ENCODE results near the gene HDAC7. TPM values are rescaled to one million over a fixed set of nuclear protein-coding genes. Genes with fewer than 3 reads are reported as not detected.

The HDAC7 gene
- total and polyA plus RNA-seq, 2 donors (not counting 1 experiment from before 2014, with no cell fraction given): 28.1 to 31.6 TPM

DNA sequence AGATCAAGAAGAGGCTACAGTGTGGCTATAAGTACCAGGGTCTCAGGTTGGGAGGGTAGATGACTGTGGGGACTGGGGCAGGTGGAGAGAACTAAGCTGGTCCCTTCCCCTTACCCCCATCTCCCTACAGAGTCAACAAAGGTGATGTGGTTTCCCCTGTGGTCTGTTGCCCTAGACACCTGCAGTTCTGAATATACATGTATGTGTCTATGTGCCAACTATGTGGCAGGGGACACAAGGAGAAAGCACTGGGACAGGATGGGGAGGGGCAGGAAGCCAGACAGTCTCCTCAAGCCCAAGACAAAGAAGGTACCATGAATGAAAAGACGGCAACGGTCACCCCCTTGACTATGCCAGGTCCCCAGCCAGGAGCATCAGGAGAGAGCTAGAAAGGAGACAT, 4.5 kb upstream of the HDAC7 start:
- no peak overlapping the region for H2AFZ ChIP-seq (ENCODE audit: low read length)
- TF ChIP-seq EZH2 (IDR thresholded peaks at IDR 0.05; ENCODE audit: low read length, missing control alignments) (no peak), CTCF (conservative IDR thresholded peaks at IDR 0.05 in 1 of 2, IDR thresholded peaks at IDR 0.05 in 1 of 2; ENCODE audit: low read depth in 1 of 2, low read length in 2 of 2) (no peak)
- no peak for DNase-seq (ENCODE audit: low read depth in 2 of 2)
- no peak overlapping the region for H3K4me3 ChIP-seq (replicated peaks in 1 of 4; ENCODE audit: control extremely low read depth in 1 of 4, insufficient read depth in 1 of 4, low read depth in 3 of 4, low read length in 4 of 4)
- H3K27me3 ChIP-seq (ENCODE audit: control insufficient read depth, insufficient read depth, low read length): no peaks in the 10 kb centered on the region
- no peak overlapping the region for H3K4me2 ChIP-seq (ENCODE audit: extremely low read depth, insufficient read depth, low read length)
- H3K9ac ChIP-seq (ENCODE audit: insufficient read depth, low read length): no peak overlapping the region
- H3K79me2 ChIP-seq (ENCODE audit: control insufficient read depth, insufficient read depth, low read length): peaks cover 8% of the 10 kb centered on the region
- H3K36me3 ChIP-seq (ENCODE audit: control insufficient read depth, insufficient read depth, low read length): no peaks in the 10 kb centered on the region
- peaks cover 20% of the 10 kb centered on the region for H3K4me1 ChIP-seq (ENCODE audit: control insufficient read depth, extremely low read depth, insufficient read depth, low read length)
- H4K20me1 ChIP-seq (ENCODE audit: control insufficient read depth, extremely low read depth, insufficient read depth, low read length): no peaks in the 10 kb centered on the region
- no peak overlapping the region for H3K27ac ChIP-seq (ENCODE audit: insufficient read depth, low read length)
- H3K9me3 ChIP-seq (ENCODE audit: control insufficient read depth, insufficient read depth, low read depth, low read length): no peaks in the 10 kb centered on the region

GRCh38 chr12:47823422-47824086, 3.9 kb upstream of the HDAC7 start:
- Histone ChIP-seq H3K27me3 (ENCODE audit: control insufficient read depth, insufficient read depth, low read length) (no peaks in the 10 kb centered on the region), H3K9me3 (ENCODE audit: control insufficient read depth, insufficient read depth, low read depth, low read length) (no peaks in the 10 kb centered on the region), H3K4me1 (ENCODE audit: control insufficient read depth, extremely low read depth, insufficient read depth, low read length) (peaks cover 17% of the 10 kb centered on the region), H3K36me3 (ENCODE audit: control insufficient read depth, insufficient read depth, low read length) (no peaks in the 10 kb centered on the region), H3K27ac (ENCODE audit: insufficient read depth, low read length) (no peak overlapping the region), H3K4me3 (replicated peaks in 1 of 4; ENCODE audit: control extremely low read depth in 1 of 4, insufficient read depth in 1 of 4, low read depth in 3 of 4, low read length in 4 of 4) (no peak overlapping the region), H3K4me2 (ENCODE audit: extremely low read depth, insufficient read depth, low read length) (no peak overlapping the region), H2AFZ (ENCODE audit: low read length) (no peak overlapping the region), H3K79me2 (ENCODE audit: control insufficient read depth, insufficient read depth, low read length) (peaks cover 15% of the 10 kb centered on the region), H4K20me1 (ENCODE audit: control insufficient read depth, extremely low read depth, insufficient read depth, low read length) (no peaks in the 10 kb centered on the region), H3K9ac (ENCODE audit: insufficient read depth, low read length) (no peak overlapping the region)
- no peak for DNase-seq (ENCODE audit: low read depth in 2 of 2)
- TF ChIP-seq CTCF (conservative IDR thresholded peaks at IDR 0.05 in 1 of 2, IDR thresholded peaks at IDR 0.05 in 1 of 2; ENCODE audit: low read depth in 1 of 2, low read length in 2 of 2): no peak
- TF ChIP-seq EZH2 (IDR thresholded peaks at IDR 0.05; ENCODE audit: low read length, missing control alignments): no peak

GRCh38 chr12:47822863-47823262, 3.2 kb upstream of the HDAC7 start:
- H3K79me2 ChIP-seq (ENCODE audit: control insufficient read depth, insufficient read depth, low read length): peaks cover 22% of the 10 kb centered on the region
- no peaks in the 10 kb centered on the region for H3K9me3 ChIP-seq (ENCODE audit: control insufficient read depth, insufficient read depth, low read depth, low read length)
- no peak overlapping the region for H3K4me3 ChIP-seq (replicated peaks in 1 of 4; ENCODE audit: control extremely low read depth in 1 of 4, insufficient read depth in 1 of 4, low read depth in 3 of 4, low read length in 4 of 4)
- H3K4me2 ChIP-seq (ENCODE audit: extremely low read depth, insufficient read depth, low read length): no peak overlapping the region
- H3K9ac ChIP-seq (ENCODE audit: insufficient read depth, low read length): no peak overlapping the region
- H3K4me1 ChIP-seq (ENCODE audit: control insufficient read depth, extremely low read depth, insufficient read depth, low read length): peaks cover 22% of the 10 kb centered on the region
- no peak for DNase-seq (ENCODE audit: low read depth in 2 of 2)
- peaks cover 3% of the 10 kb centered on the region for H3K36me3 ChIP-seq (ENCODE audit: control insufficient read depth, insufficient read depth, low read length)
- no peak overlapping the region for H2AFZ ChIP-seq (ENCODE audit: low read length)
- TF ChIP-seq EZH2 (IDR thresholded peaks at IDR 0.05; ENCODE audit: low read length, missing control alignments) (no peak), CTCF (conservative IDR thresholded peaks at IDR 0.05 in 1 of 2, IDR thresholded peaks at IDR 0.05 in 1 of 2; ENCODE audit: low read depth in 1 of 2, low read length in 2 of 2) (no peak)
- H4K20me1 ChIP-seq (ENCODE audit: control insufficient read depth, extremely low read depth, insufficient read depth, low read length): no peaks in the 10 kb centered on the region
- H3K27me3 ChIP-seq (ENCODE audit: control insufficient read depth, insufficient read depth, low read length): no peaks in the 10 kb centered on the region
- no peak overlapping the region for H3K27ac ChIP-seq (ENCODE audit: insufficient read depth, low read length)
